Nephron (organoid): ENCODE results near the gene TMEM61.

Source experiments
- H3K27ac Mint-ChIP-seq, 3 experiments: 2 replicates each; pipeline ENCODE4 v1.8.0; 2020; ENCODE audit warnings: mixed read lengths in 3 of 3, mild to moderate bottlenecking in 2 of 3, moderate library complexity in 1 of 3
- H3K27me3 Mint-ChIP-seq: 2 replicates; pipeline ENCODE4 v1.8.0; 2021; ENCODE audit warnings: low read depth, mild to moderate bottlenecking, moderate library complexity, mixed read lengths
- H3K36me3 Mint-ChIP-seq: 2 replicates; pipeline ENCODE4 v1.8.0; 2020; ENCODE audit warnings: low read depth, mixed read lengths
- H3K4me1 Mint-ChIP-seq: 2 replicates; pipeline ENCODE4 v1.8.0; 2020; ENCODE audit warnings: mixed read lengths
- H3K4me3 Mint-ChIP-seq, 3 experiments: 2 replicates each; pipeline ENCODE4 v1.8.0; 2020; ENCODE audit warnings: mild to moderate bottlenecking in 3 of 3, mixed read lengths in 3 of 3, moderate library complexity in 2 of 3
- H3K9me3 Mint-ChIP-seq: 2 replicates; pipeline ENCODE4 v1.8.0; 2020; ENCODE audit warnings: mixed read lengths
- CTCF ChIP-seq, 3 experiments: fragments of 200-600 bp; sonication (generic); IDR thresholded peaks; one replicate each; pipeline ENCODE4 v1.5.0; 2021; ENCODE audit warnings: antibody characterized with exemption in 3 of 3; ENCODE audit not compliant: unreplicated experiment in 3 of 3

Gene TMEM61

GRCh38 chr1:55039342-55040082 lies 59.1 kb downstream of the TMEM61 start, which contains the start of gene PCSK9:
PCSK9 (plus strand) TSS chr1:55039548; CDS start chr1:55039838, 290 bp downstream.
- peak within 1 kb of the TSS; percentile 83 to 88 (median 84) for H3K4me3 Mint-ChIP-seq
- peaks cover 20% of the 10 kb centered on the region for H3K4me1 Mint-ChIP-seq
- peak within 1 kb of the TSS in 2 of 3 experiments; percentile 28 to 35 for H3K27ac Mint-ChIP-seq
- no peaks in the 10 kb centered on the region for H3K9me3 Mint-ChIP-seq
- H3K27me3 Mint-ChIP-seq: peaks cover 87% of the 10 kb centered on the region
- peaks cover 7% of the 10 kb centered on the region for H3K36me3 Mint-ChIP-seq
- no peak for TF ChIP-seq CTCF (IDR thresholded peaks at IDR 0.05; ENCODE audit: unreplicated experiment in 3 of 3)

- no peak for TF ChIP-seq CTCF (IDR thresholded peaks at IDR 0.05; ENCODE audit: unreplicated experiment in 3 of 3)
- H3K4me3 Mint-ChIP-seq: peak overlapping the region; percentile 82 to 88 (median 83)
- H3K27ac Mint-ChIP-seq: no peak overlapping the region
- H3K9me3 Mint-ChIP-seq: no peaks in the 10 kb centered on the region
- peaks cover 84% of the 10 kb centered on the region for H3K27me3 Mint-ChIP-seq
- H3K36me3 Mint-ChIP-seq: peaks cover 10% of the 10 kb centered on the region
- H3K4me1 Mint-ChIP-seq: peaks cover 17% of the 10 kb centered on the region
Observed at GRCh38 chr1:55040083-55040932, 59.9 kb downstream of the TMEM61 start.

GRCh38 chr1:55040933-55041494 lies 60.6 kb downstream of the TMEM61 start:
- H3K4me1 Mint-ChIP-seq: peaks cover 17% of the 10 kb centered on the region
- peaks cover 10% of the 10 kb centered on the region for H3K36me3 Mint-ChIP-seq
- no peak for TF ChIP-seq CTCF (IDR thresholded peaks at IDR 0.05; ENCODE audit: unreplicated experiment in 3 of 3)
- H3K4me3 Mint-ChIP-seq: peak overlapping the region; percentile 82 to 88 (median 83)
- H3K9me3 Mint-ChIP-seq: no peaks in the 10 kb centered on the region
- no peak overlapping the region for H3K27ac Mint-ChIP-seq
- H3K27me3 Mint-ChIP-seq: peaks cover 78% of the 10 kb centered on the region

- Mint-ChIP-seq H3K9me3 (no peaks in the 10 kb centered on the region), H3K36me3 (peaks cover 11% of the 10 kb centered on the region), H3K4me3 (peak overlapping the region in 1 of 3 experiments; percentile 88), H3K27me3 (peaks cover 76% of the 10 kb centered on the region), H3K27ac (no peak overlapping the region), H3K4me1 (peaks cover 17% of the 10 kb centered on the region)
- no peak for TF ChIP-seq CTCF (IDR thresholded peaks at IDR 0.05; ENCODE audit: unreplicated experiment in 3 of 3)
Observed at GRCh38 chr1:55041613-55042012, 61.2 kb downstream of the TMEM61 start.
